DOHH2 (cell line): ENCODE data around the gene CATSPER3.

Experiments
- CTCF ChIP-seq: fragments of 200-600 bp; sonication (generic); IDR thresholded peaks from one replicate; pipeline ENCODE4 v1.5.1; 2014; ENCODE audit warnings: antibody characterized with exemption, mild to moderate bottlenecking, low read depth, low read length; ENCODE audit not compliant: poor library complexity, severe bottlenecking
- EZH2phosphoT487 ChIP-seq: fragments of 200-600 bp; sonication (generic); IDR thresholded peaks from 2 replicates; pipeline ENCODE4 v1.6.1; 2017; ENCODE audit warnings: borderline replicate concordance, mild to moderate bottlenecking, antibody characterized with exemption, low read length, moderate library complexity, mixed read lengths

- TF ChIP-seq CTCF (no peak), EZH2phosphoT487 (no peak)
These were observed 18.8 kb upstream of the CATSPER3 start for GRCh38 chr5:134948911-134949310.
